Hair follicle dermal papilla cell (primary cell): ENCODE data around the gene LCE1D. TPM values are rescaled to one million over a fixed set of nuclear protein-coding genes. Genes with fewer than 3 reads are reported as not detected.

ENCODE experiments used
- total RNA-seq: library from RNA; depleted of rRNA; stranded (reverse); fragments of >200 nt; gene quantifications from 2 replicates; pipeline ENCODE4 v1.2.3, GENCODE V29; 2012

Gene LCE1D
- not detected in 2 replicates for total RNA-seq

GRCh38 chr1:152796421-152796820 lies at the start of gene LCE1D:
Gene LCE1D (plus strand): TSS chr1:152796721. CDS start chr1:152797795, 1,074 bp downstream.

DNA sequence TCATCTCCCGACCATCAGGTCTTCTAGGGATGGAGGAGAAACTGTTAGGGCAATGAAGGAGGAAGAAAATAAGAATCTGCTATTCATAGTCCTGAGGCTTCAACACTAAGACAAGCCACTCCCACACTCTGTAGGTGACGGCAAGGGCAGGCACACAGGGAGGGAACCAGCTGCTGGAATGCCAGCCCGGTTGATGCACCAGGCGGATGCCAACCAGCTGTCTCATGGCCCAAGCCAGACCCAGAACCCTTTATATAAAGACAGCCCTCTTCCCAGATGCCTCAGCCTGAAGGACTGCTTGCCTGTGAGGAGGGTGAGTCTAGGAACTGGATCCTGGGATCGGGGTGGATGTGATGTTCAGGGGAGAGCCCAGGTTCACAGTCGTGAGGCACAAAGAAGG lies 38.8 kb upstream of the LCE1D start, which contains the start of gene KPRP:
KPRP (plus strand) TSS at position 279 of the 400 bp plus-strand sequence. CDS start 1,564 bp downstream, outside the sequence.

GRCh38 chr1:152774875-152775274 lies 21.6 kb upstream of the LCE1D start, which contains the start of gene LCE1F:
Gene LCE1F (plus strand): TSS chr1:152775140. CDS start chr1:152776372, 1,232 bp downstream.

GRCh38 chr1:152786077-152786476 lies 10.4 kb upstream of the LCE1D start, which contains the start of gene LCE1E:
Gene LCE1E (plus strand): TSS chr1:152786257. CDS start chr1:152787300, 1,043 bp downstream.

GRCh38 chr1:152806576-152806975 lies 10.1 kb downstream of the LCE1D start, which contains the start of gene LCE1C:
Gene LCE1C (minus strand): TSS chr1:152806651. CDS start chr1:152805478, 1,173 bp downstream.

DNA sequence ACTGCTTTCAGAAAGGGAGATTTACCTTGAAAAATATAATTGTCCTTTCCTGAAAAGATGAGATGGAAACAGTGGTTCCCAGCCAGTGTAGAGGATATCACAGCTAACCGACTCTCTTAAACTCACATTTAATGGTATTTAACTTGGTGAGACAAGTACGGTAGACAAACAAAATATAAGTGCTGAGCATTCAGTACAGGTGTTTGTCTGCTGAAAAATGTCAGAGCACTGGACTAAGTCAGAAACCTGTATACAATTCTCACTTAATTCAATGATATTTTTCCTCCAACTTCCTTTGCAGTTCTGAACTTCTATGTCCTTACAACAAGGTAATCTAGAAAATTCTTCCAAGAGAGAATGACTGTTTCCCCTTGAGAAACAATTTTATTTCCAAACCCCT lies 15.2 kb downstream of the LCE1D start, which contains the start of gene LCE1B:
LCE1B (plus strand) TSS at position 301 of the 400 bp plus-strand sequence. CDS start 476 bp downstream, outside the sequence.

DNA sequence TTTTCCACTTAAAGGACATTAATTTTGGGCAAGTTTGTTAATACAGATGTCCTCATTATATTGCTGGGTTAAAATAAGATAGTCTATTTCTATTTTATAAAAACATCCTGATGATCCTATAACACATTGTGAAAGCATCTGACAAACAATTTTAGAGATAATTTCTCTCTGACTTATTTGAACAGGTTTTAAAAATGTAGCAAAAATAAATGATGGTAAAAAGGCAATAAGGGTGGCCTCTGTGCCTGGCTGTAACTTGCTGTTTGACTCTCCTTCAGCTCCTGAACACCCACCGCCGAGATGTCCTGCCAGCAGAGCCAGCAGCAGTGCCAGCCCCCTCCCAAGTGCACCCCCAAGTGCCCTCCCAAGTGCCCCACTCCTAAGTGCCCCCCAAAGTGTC lies 30.7 kb downstream of the LCE1D start, which contains the start of gene LCE1A:
LCE1A (plus strand) TSS at position 301 of the 400 bp plus-strand sequence; CDS start at position 301, 0 bp downstream.

GRCh38 chr1:152842556-152842955 lies 46.0 kb downstream of the LCE1D start, which contains the start of gene LCE6A:
Gene LCE6A (plus strand): TSS chr1:152842856. CDS start chr1:152843521, 665 bp downstream.

Other genes starting within 250 kb of the LCE1D start
- gene LCE3E, start 229.9 kb upstream of the LCE1D start, total RNA-seq: not detected in 2 replicates
- not detected in 2 replicates for gene LCE3D, start 216.2 kb upstream of the LCE1D start, total RNA-seq
- gene LCE3C, start 196.5 kb upstream of the LCE1D start, total RNA-seq: not detected in 2 replicates
- not detected in 2 replicates for gene LCE3B, start 182.9 kb upstream of the LCE1D start, total RNA-seq
- gene LCE3A, start 173.6 kb upstream of the LCE1D start, total RNA-seq: not detected in 2 replicates
- not detected in 2 replicates for gene LCE2D, start 133.3 kb upstream of the LCE1D start, total RNA-seq
- not detected in 2 replicates for gene LCE2C, start 121.4 kb upstream of the LCE1D start, total RNA-seq
- gene LCE2B, start 110.6 kb upstream of the LCE1D start, total RNA-seq: not detected in 2 replicates
- gene LCE2A, start 98.4 kb upstream of the LCE1D start, total RNA-seq: not detected in 2 replicates
- not detected in 2 replicates for gene LCE4A, start 88.6 kb upstream of the LCE1D start, total RNA-seq
- not detected in 2 replicates for gene KPRP, start 38.7 kb upstream of the LCE1D start, total RNA-seq
- gene LCE1F, start 21.6 kb upstream of the LCE1D start, total RNA-seq: not detected in 2 replicates
- gene LCE1E, start 10.5 kb upstream of the LCE1D start, total RNA-seq: not detected in 2 replicates
- gene LCE1C, start 9.9 kb downstream of the LCE1D start, total RNA-seq: not detected in 2 replicates
- gene LCE1B, start 15.2 kb downstream of the LCE1D start, total RNA-seq: not detected in 2 replicates
- gene LCE1A, start 30.8 kb downstream of the LCE1D start, total RNA-seq: not detected in 2 replicates
- gene LCE6A, start 46.1 kb downstream of the LCE1D start, total RNA-seq: not detected in 2 replicates
- not detected in 2 replicates for gene LCE7A, start 63.3 kb downstream of the LCE1D start, total RNA-seq
- gene SMCP, start 81.6 kb downstream of the LCE1D start, total RNA-seq: not detected in 2 replicates
- not detected in 2 replicates for gene IVL, start 111.8 kb downstream of the LCE1D start, total RNA-seq
- not detected in 2 replicates for gene SPRR5, start 150.5 kb downstream of the LCE1D start, total RNA-seq
- not detected in 2 replicates for gene SPRR4, start 173.9 kb downstream of the LCE1D start, total RNA-seq
- not detected in 2 replicates for gene SPRR1A, start 187.4 kb downstream of the LCE1D start, total RNA-seq
- not detected in 2 replicates for gene SPRR3, start 205.0 kb downstream of the LCE1D start, total RNA-seq
- not detected in 2 replicates for gene SPRR1B, start 234.5 kb downstream of the LCE1D start, total RNA-seq
- not detected in 2 replicates for gene SPRR2D, start 244.4 kb downstream of the LCE1D start, total RNA-seq